ENCODE data around the gene RHOH. TPM values are rescaled to one million over a fixed set of nuclear protein-coding genes. Genes with fewer than 3 reads are reported as not detected.

Gene RHOH
- total and polyA plus RNA-seq, 10 of the 15 experiments (the other 5 are each of a cell fraction or from before 2014, with no cell fraction given), result 46.5 to 120 (median 57.9) TPM

DNA sequence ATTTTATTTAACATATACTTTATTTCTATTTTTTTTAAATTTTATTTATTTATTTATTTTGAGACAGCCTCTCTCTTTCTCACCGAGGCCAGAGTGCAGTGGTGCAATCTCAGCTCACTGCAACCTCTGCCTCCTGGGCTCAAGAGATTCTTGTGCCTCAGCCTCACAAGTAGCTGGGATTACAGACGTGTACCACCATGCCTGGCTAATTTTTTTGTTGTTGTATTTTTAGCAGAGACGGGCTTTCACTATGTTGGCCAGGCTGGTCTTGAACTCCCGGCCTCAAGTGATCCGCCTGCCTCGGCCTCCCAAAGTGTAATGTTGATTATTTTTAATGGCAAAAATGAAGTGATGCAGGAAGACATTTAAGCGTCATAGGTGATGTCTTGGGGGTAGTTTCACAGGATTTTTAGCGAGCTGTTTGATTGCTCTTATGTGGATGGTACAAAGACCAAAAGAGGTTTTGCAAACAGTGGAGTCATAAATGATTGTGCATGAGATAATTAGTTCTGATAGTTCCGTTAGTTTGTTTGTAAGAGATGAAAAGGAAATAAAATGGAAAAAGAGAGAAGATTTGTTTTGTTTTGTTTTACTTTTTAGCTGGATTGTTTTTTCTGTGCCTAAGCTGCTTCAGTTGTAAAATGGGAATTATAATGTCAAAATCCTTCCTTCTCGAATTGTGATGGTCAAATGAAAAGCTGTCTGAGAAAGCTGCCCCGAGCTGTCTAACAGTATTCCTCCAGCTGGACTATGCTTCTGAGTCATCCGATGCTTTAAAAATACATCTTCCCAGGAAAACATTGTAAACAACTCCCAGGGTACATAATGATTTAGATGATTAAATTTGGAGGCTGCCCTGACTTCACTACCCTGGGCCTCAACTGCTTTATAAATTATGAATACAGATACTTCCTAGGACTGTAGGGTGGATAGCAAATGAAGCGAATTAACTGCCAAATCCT lies 14.7 kb downstream of the RHOH start:
- TSS peak; percentile 3 for BruUV-seq (replicated peaks)
- RAD21 ChIA-PET (ENCODE audit: unreplicated experiment), result interaction anchor here (0.6 to 12.9 kb wide), 10 partner anchors 9 to 510 kb away, joined by 3 to 179 read pairs (median 4); partner anchors contain the start of gene RHOH
- in situ Hi-C loops (cut with MboI) (no loop called here), intact Hi-C loops (cut with micrococcal nuclease; ENCODE audit: unreplicated experiment) (no loop called here)
- Histone ChIP-seq H4K20me1 (ENCODE audit: control insufficient read depth, insufficient read depth) (no peaks in the 10 kb centered on the region), H3K9me3 (replicated peaks; ENCODE audit: control insufficient read depth, insufficient read depth, low read length) (no peaks in the 10 kb centered on the region), H3K79me2 (ENCODE audit: control insufficient read depth, insufficient read depth, low read length) (peaks cover 99% of the 10 kb centered on the region), H3K4me2 (ENCODE audit: control insufficient read depth, insufficient read depth) (peak overlapping the region; percentile 45), H2AFZ (ENCODE audit: control insufficient read depth, low read depth, low read length) (no peak overlapping the region), H3K4me3 (peak overlapping the region; percentile 57; the same call in 1 of the 2 replicates), H3K36me3 (ENCODE audit: control insufficient read depth in 2 of 2, insufficient read depth in 2 of 2, low read length in 1 of 2) (peaks cover 6 to 17% of the 10 kb centered on the region in 2 experiments), H3K9ac (ENCODE audit: control insufficient read depth, insufficient read depth, low read length) (no peak overlapping the region; the same call in 1 of the 2 replicates), H3K27ac (ENCODE audit: control insufficient read depth, insufficient read depth) (peak overlapping the region; percentile 36; the same call in 1 of the 2 replicates), H3K27me3 (replicated peaks in 1 of 2; ENCODE audit: control insufficient read depth in 2 of 2, insufficient read depth in 2 of 2, low read length in 1 of 2) (no peaks in the 10 kb centered on the region), H3K4me1 (ENCODE audit: control insufficient read depth, insufficient read depth, low read length) (peaks cover 45% of the 10 kb centered on the region)
- SMC1A ChIA-PET (ENCODE audit: uncharacterized antibody, unreplicated experiment), result interaction anchor here (0.9 to 15.0 kb wide), 11 partner anchors 11 to 114 kb away, joined by 3 to 336 read pairs (median 8); partner anchors contain the start of gene RHOH
- TF ChIP-seq CBX3 (IDR thresholded peaks at IDR 0.05; ENCODE audit: borderline replicate concordance, low read depth) (no peak), CREM (IDR thresholded peaks at IDR 0.05; ENCODE audit: low read depth) (no peak), RCOR1 (conservative IDR thresholded peaks at IDR 0.05; ENCODE audit: low read depth, low read length) (no peak), PAX8 (IDR thresholded peaks at IDR 0.05) (no peak), ZNF24 (IDR thresholded peaks at IDR 0.05) (0 out of 2 replicates have a peak, but pooled peaks have one; percentile 18), BACH1 (IDR thresholded peaks at IDR 0.05; ENCODE audit: borderline replicate concordance) (no peak), ASH2L (IDR thresholded peaks at IDR 0.05; ENCODE audit: borderline replicate concordance, low read depth) (no peak)
- no peak for DNase-seq (ENCODE audit: low read depth, low spot score)
- 1% methylated on average over 13 of the region's 13 CpGs for WGBS (ENCODE audit: insufficient coverage, insufficient replicate concordance, low lambda C conversion rate, missing lambda C conversion rate)
- CTCF ChIA-PET, result interaction anchor here (0.6 to 3.4 kb wide), 10 partner anchors 12 to 364 kb away, joined by 3 to 10 read pairs (median 4); no protein-coding TSS in a partner anchor
- POLR2A ChIA-PET, result interaction anchor here (1.2 to 14.4 kb wide), 7 partner anchors 11 to 25 kb away, joined by 4 to 214 read pairs (median 6); partner anchors contain the start of gene RHOH
- ATAC-seq, result no peak
- no peak for FAIRE-seq

All from GM12878 (cell line).